IPS DF 19.7 (cell line): ENCODE measurements around the gene MCTP2.

Experiments used
- DNase-seq: peaks from one replicate; pipeline ENCODE4 v3.0.0-alpha.2; 2013; ENCODE audit warnings: low read depth, low spot score

Gene MCTP2

DNA sequence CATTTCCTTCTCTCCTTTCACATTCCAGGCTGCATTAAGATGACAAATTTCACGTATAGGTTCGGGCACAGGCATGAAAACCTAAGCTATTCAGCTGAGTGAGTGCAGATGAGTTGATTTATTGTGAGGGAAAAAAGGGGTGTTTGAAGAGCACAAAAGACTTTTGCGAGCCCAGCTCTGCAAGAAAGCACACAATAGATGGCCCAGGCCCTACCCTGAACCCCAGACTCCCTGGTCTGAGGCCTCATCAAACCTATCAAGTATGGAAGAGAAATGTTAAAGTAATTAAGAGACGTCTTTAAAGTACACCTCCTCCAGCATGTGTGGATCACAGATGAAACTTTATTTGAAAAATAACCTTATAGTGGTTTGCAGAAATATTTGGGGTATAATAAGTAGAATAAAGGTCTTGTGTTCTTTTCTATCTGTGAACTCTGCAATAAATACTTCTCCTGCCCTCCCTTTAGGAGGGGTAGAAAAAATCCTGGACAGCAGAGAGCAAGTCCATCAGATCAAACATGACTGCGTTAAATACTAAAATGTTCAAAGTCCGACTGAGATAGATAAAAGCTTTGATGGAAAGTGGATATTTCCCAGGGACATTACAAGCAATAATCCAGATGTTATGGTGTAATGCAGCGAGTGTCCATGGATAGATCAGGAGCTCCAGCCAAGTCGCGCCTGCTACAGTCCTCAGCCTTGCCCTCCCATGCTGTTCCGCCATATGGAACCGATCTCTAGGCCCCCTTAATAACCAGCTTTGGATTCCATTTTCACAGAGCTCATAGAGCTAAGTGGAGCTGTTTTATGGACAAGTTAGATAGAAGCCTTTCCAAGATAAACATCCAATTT lies 121.5 kb downstream of the MCTP2 start:
- no peak for DNase-seq

- no peak for DNase-seq
Observed at GRCh38 chr15:94353488-94353820, 122.1 kb downstream of the MCTP2 start.

GRCh38 chr15:94354655-94355054 lies 123.3 kb downstream of the MCTP2 start:
- no peak for DNase-seq

DNA sequence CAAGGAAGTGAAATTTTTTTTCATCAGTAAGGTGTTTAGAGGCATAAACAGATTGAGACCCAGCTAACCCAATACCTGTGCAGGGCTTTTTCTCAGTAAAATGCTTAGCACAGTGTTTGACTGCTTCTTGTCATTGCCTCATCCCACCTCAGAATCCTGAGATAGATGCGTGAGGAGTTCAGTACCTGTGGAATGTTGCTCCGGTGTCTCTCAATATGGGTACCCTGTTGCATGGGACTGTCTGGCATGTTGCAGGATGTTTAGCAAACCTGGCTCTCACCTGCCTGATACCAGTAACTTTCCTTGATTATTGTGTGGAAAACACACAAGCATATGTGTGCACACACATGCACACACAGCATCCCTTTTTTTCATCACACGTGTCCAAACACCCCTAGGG lies 128.4 kb downstream of the MCTP2 start:
- no peak for DNase-seq

- no peak for DNase-seq
Observed at GRCh38 chr15:94360251-94360685, 128.9 kb downstream of the MCTP2 start.

- no peak for DNase-seq
Observed at GRCh38 chr15:94362385-94363092, 131.2 kb downstream of the MCTP2 start.

- no peak for DNase-seq
Observed at GRCh38 chr15:94363382-94363781, 132.0 kb downstream of the MCTP2 start.

DNA sequence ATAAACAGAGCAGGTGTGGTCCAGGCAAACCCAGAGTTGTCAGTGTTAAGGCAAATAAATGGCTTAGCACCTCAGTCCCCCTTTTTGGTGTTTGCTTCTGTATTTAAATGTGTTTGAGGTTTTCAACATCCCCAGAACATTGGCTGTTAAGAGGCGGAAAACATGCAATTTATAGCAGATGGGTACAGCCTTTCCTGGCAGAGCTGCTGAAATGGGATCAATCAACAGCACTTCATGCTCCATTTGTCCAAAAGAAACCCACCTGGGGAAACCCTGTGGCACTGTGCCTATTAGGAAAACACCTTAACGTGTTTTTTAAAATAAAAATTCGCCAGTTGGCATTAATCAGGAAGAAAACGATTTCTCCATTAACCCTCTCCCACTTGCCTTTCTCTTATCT lies 135.4 kb downstream of the MCTP2 start:
- no peak for DNase-seq

GRCh38 chr15:94367726-94368535 lies 136.6 kb downstream of the MCTP2 start:
- no peak for DNase-seq

DNA sequence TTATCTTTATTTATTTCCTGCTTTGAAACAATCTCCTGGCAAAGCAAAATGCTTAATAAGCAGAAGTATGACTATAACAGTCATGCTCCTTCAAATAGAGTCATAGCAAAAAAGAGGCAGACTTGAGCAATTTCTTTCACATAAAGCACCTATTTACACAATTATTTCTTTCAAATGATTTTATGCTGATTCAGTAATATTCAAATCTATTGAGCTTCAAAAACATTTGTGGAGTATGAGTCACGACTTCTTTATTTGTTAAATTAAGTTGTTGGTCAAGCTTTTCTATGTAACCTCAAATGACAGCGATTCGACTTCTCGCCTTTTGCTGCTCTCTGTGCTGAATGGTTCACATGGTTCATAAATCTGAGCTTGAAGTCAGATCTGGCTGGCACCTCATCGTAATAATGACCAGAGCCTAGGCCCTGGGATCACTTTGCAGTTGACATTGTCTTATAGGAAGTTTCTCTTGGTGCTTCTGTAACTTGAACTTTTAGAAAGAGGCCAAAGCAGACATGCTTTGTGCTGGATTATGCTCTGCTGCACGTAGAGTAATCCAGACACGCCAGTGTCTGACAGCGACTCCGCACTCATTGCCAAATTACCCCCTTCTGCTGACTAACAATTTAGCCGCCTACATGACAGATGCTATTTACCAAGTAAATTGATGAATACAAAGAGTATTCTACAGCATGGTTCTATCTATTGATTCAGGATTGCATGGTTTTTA lies 139.0 kb downstream of the MCTP2 start:
- DNase-seq, result no peak

GRCh38 chr15:94370936-94371285 lies 139.6 kb downstream of the MCTP2 start:
- DNase-seq, result no peak

DNA sequence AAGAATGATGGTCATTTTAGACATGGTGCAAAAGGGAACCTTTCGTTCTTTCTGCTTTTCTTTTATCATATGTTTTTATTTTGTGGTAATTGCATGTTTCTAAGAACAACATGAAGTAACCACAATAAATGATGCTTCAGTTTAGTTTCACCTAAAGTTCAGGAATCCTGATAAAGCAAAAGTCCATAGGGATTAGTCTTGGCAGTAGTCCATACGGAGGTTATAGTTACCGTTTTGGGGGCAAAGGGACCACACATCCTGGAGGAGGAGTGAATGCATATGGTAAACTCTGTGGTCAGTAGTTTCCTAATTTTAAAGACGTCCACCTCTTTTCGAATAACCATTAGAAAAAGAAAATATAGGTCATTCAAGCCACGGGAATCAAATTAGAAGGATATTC lies 141.5 kb downstream of the MCTP2 start:
- no peak for DNase-seq

DNA sequence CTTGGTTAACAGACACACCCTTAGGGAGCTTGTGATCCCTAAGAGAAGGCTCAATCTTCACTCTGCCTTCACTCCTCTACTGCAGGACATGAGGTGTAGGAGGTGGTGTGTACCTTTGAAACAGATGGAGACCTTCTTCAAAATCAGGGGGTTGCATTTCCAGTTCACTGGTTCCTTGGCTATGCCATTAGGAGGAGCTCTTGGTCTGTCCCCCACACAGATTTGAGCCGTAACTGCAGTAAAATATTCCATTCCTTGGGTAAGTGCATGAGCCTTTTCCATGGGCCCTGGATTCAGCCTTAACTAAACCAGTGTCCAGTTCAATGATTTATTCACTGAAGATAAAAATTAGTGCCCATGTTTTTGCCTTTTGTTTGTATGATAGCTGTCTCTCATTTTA lies 144.6 kb downstream of the MCTP2 start:
- no peak for DNase-seq

- no peak for DNase-seq
Observed at GRCh38 chr15:94379986-94380385, 148.6 kb downstream of the MCTP2 start.

- no peak for DNase-seq
Observed at GRCh38 chr15:94380798-94381197, 149.4 kb downstream of the MCTP2 start.

- DNase-seq, result no peak
Observed at GRCh38 chr15:94381384-94381783, 150.0 kb downstream of the MCTP2 start.

DNA sequence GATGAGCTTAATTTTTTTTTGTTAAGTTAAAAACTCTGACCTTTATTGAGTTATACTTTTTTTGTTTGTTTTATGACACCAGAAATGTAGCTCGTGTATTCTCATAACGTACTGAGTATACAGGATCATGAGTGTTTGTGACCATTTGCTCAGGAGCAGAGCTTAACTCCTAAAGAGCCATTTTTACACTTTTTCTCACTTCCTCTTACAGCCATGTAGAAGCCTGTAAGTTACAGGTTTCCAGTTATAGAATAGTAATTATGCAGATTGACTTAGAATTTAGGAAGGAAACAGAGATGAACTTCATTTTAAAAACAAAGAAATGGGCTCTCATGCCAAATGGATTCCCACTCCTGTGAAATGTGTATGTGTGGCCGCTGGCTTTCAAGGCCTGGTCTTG lies 151.7 kb downstream of the MCTP2 start:
- no peak for DNase-seq

DNA sequence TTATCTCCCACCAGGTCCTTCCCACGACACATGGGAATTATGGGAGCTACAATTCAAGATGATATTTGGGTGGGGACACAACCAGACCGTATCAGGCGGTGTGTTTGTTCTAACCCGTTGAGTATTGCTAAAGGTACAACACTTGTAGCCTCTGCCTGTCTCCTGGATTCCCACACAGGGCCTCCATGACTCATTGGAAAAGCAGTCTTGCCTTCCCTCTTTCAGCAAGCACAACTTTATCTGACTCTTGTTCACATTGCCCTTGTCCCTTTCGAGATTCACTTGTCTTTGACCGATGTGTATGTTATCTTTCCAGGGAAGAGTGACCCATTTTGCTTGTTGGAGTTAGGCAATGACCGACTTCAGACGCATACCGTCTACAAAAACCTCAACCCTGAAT lies 152.3 kb downstream of the MCTP2 start:
- no peak for DNase-seq

- DNase-seq, result no peak
Observed at GRCh38 chr15:94385441-94385840, 154.1 kb downstream of the MCTP2 start.

DNA sequence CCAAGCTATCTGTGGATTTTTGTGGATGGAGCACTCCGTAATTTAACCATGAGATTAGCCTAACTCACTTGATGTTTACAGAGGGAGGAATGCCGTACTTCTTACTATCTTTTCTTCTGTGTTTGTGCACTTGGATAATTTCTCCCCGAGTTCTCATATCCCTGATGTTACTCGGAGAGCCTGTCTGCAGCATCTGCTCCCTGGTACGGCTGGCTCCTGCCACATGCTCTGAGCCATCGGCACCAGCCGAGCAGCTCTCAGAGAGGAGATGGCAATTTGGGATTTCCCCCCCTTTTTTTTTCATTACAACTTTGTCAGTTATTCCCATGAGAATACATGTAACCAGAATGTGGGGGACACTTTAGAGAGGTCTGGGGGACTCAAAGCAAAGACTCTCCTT lies 155.0 kb downstream of the MCTP2 start:
- DNase-seq, result no peak

- DNase-seq, result no peak
Observed at GRCh38 chr15:94387442-94387841, 156.1 kb downstream of the MCTP2 start.
